ENCODE data around the gene OTULIN.

- TF ChIP-seq CTCF (IDR thresholded peaks at IDR 0.05) (no peak), ZFX (IDR thresholded peaks at IDR 0.05; ENCODE audit: borderline replicate concordance) (no peak)
Observed at GRCh38 chr5:14696851-14697250, 32.3 kb downstream of the OTULIN start.

Data from 22Rv1 (cell line).